Activated T-helper 1 cell treated with anti-CD3 and anti-CD28 coated beads, Interleukin-2, amount 50 U/mL, for 16 hours (primary cell): ENCODE measurements around the gene KSR1.

Source experiments
- DNase-seq, 2 donors: peaks; one replicate each; pipeline ENCODE4 v3.0.0-alpha.2; 2020; ENCODE audit warnings: low read depth in 1 of 2, low spot score in 1 of 2

KSR1 gene

DNA sequence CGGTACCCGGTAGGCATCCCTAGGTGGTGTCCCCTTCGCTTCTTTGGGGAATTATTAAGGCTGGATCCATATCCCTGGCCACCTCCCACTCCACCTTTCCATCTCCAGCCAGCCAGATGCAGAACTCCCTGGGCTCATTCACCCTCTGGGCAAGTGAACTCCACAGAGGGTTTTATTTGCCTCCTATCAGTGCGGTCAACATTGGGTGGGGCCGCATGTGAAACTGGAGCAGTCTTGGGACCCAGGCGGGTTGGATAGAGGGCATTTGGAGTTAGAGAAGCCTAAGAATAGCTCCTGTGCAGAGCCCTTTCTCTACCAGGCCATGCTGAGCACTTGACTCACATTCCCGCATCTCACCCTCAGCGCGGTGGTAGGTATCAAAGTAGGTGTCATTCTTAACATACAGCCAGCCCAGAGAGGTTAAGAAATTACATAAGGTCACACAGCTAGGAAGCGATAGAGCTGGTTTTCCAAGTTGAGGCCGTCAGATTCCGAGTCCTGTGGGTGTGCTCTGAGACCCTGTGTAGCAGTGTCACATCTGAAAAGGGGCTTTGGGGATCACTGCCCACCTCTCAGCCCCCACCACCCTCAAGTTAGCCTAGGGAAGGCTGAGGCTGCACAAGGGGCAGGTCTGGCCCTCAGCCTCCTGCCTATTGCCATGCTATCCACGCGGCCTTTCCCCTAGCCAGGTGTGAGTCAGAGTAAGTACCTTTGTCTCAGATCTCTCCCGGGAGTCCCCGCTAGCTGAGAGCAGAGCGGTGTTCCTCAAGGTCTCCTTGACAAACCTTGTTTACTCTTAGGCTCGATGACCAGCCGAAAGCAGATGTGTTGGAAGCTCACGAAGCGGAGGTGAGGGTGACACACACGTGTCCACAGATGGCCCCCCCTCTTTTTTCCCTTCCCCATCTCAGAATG is 147.9 kb downstream of the KSR1 start:
- no peak for DNase-seq

- no peak for DNase-seq
These were observed 149.2 kb downstream of the KSR1 start for GRCh38 chr17:27605409-27605808.

- DNase-seq: no peak
These were observed 151.4 kb downstream of the KSR1 start for GRCh38 chr17:27607521-27608091.

- no peak for DNase-seq
These were observed 152.3 kb downstream of the KSR1 start for GRCh38 chr17:27608328-27609230.

DNA sequence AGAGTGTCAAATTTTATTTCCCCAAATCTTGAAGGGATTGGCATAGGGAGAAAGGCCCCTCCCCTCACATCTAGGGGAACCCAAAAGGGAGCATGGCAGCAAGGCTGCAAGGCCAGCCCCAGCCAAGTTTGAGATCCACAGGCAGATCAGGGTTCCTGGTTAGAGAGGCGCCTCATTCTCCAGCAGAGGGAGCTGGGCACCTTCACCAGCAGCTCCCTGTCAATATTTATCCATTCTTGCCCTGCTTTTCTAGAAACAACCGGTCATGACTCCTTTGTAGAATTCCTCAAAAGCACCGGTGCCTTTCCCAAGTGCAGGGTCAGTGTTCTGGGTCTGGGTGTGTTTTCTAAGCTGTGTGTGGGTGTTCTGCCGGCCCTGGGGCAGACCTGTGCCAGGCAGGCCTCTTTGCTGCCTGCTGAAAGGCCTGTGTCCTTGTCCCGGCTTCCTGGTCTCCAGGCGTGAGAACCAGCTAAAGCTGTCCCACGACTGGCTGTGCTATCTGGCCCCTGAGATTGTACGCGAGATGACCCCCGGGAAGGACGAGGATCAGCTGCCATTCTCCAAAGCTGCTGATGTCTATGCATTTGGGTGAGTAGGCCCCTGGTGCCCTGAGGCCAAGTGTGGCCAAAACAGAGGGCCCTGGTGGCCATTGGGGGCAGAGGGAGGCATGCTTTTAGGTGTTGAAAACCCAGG is 153.5 kb downstream of the KSR1 start:
- DNase-seq: no peak

GRCh38 chr17:27610304-27610677 is 154.0 kb downstream of the KSR1 start:
- no peak for DNase-seq

GRCh38 chr17:27612160-27612770 is 156.0 kb downstream of the KSR1 start:
- no peak for DNase-seq

DNA sequence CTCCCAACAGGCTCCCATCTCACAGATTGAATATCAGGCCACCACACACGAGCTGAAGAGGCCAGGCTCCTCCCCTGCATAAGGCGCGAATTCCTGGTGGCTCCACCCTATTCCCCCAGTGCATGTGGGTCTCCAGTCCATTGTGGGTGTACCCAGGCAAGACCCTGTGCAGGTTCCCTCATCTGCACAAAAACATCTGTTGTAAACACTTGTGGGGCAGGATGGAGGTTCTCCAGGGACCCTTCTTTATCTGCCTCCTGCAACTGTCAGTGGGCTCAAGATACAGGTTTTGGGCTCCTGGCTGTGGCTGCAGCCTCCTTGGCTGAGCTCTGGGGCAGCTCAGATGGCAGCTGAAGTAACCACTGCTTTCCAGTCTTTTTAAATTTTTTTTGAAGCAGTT is 157.2 kb downstream of the KSR1 start:
- DNase-seq: no peak

DNA sequence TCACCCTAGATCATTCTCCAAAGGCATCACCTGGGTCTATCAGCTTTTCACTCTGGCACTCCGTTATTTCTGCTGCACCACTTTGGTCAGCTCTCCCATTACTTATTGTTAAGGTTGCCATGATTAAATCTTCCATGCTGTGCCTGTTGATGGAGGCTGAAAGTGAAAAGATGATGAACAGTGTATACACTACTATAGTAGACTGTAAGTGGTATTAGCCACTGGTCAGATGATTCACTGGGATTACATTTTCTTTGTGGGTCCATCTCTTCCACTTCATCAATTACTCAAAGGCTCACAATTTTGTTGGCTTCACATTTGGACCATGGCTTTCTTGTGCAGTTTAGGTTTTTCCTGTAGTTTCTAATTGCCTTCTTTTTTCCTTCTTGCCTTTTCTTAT is 158.9 kb downstream of the KSR1 start:
- no peak for DNase-seq

DNA sequence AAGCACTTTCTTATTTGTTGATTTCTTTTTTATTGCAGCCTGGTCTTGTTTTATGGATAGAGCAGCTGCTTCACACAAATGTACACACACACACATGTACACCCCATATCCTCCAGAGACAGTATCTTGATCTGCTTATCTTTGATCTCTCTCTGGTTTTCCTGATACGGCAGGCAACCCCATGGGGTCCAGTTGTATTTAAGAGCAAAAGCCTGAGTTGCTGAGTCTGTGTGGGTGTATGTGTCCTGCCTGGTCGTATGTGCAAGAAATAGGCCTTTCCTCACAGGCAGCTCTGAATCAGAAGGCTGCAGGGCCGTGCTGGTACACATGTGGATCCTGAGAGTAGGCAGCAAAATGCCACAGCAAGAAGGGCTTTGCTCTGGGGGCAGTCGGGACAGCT is 160.2 kb downstream of the KSR1 start:
- no peak for DNase-seq

DNA sequence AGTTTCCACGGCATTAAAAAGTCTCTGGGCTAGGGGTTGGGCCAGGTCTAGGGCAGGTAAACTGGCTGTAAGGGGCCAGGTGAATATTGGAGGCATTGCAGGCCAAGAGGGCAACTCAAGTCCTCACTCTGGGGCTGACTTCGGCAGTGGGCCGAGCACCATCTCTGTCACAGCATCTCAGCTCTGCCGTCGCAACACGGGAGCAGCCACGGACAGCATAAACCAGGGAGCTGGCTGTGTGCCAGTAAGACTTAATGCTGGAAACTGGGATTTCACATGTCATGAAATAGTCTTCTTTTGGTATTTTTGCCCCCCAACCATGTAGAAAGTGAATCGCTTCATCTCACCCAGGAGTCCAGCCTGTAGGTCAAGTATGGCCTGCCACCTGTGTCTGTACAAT is 162.2 kb downstream of the KSR1 start:
- DNase-seq: no peak

DNA sequence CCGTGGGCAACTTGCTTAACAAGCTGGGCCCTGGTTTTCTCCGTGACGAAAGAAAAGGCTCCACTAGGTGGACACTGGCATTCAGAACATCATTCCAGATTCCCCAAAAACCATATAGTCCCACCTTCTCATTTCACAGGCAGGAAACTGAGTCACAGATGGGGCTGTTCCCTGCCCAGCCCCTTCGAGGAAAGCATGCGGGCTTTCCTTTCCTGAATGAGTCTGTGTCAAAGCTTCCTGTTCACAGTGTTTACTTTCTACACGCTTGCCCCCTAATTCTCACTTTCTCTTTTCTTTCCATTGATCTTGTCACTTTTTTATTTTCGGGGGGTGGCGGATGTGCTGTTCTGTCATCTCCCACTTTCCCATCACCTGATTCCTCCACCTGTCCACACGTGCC is 164.5 kb downstream of the KSR1 start:
- no peak for DNase-seq

DNA sequence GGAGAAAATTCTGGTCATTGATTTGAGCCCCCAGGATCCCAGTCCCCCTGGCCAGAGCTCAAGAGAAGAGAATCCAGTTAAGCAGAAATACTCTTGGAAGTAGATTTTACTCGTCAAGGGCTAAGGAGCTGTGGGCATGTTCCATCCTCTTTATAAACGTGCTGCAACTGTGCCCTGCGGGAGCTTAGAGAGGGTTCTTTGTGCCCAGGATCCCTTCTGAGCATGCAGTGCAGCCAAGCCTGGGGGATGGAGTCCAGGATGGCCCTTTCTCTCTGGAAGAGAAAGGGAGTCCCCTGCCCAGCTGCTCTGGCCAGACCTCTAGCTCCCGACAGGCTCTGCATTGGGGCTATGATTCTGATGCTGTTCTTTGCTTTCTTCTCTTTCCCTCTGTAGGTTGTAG is 165.3 kb downstream of the KSR1 start:
- no peak for DNase-seq

DNA sequence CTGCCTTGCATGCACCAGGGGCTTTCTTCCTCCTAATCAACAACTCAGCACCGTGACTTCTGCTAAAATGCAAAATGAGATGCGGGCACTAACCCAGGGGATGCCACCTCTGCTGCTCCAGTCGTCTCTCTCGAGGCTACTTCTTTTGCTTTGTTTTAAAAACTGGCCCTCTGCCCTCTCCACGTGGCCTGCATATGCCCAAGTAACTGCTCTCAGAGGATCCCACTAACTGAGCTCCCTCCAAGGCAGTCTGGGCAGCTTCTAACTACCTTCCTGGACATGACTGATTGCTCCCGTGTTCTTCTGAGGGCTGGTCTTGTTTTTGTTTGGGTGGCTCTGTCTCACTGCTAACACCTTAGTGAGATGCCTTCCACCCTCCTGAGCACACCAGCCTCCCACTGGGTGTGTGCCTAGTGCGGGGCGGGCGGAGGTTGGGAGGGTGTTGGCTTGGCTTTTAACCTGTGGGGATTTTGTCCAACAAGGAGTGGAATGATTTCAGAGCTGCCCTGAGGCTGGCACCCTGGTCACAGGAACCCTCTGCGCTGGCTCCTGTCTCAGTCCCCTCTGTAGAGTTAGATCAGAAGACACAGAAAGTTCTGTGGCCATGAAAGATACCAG is 165.8 kb downstream of the KSR1 start:
- no peak for DNase-seq

DNA sequence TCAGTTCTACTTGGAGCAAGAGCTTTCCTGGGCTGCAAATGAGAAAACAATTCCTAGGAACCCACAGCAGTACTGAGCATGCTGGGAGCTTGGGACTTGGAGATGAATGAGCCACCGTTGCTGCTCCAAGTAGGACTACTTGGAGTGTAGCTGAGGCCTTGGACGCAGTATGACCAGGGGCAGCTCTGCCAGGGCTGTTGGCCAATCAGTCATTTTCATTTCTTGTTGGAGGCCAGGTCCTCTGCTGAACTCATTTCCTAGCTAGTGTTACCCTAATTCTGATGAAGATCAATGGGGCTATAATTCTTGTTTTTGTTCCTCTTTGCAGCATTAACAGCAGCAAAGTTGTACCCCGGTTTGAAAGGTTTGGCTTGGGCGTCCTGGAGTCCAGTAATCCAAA is 166.7 kb downstream of the KSR1 start:
- DNase-seq: no peak

DNA sequence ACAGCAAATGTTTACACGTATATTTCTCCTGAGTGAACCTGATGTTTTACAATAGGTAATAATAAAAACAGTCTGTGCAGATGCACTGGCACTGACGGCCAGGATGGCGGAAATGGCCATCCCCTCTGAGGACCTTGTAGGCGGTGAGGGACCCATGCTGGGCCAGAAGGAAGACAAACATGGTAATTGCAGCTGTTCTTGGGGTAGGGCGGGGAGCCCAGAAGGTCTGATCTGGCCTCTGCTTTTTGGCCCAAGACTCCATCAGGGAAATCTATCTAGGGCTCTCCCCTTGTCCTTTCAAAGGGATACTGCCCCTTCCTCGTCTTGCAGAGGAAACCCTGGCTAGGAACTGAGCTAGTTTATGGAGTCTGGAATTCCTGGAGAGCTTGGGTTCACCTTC is 167.4 kb downstream of the KSR1 start:
- no peak for DNase-seq

DNA sequence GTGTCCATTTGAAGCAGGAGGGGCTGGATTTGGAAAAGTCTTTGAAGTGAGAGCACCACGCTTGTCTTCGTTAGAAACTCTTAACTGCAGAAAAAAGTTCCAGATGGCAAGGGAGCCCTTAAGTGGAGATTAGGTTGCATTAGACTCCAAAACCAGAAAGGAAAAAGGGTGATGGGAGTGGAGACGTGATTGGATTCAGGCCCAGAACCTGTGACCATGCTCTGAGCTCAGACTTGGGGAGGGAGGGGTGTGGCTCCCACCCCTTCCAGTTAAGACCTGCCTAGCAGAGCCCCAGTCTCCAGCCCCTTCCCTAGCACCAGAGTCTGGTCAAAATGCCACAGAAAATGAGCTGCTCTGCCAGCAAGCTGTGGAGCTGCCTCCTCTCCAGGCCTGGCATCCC is 168.3 kb downstream of the KSR1 start:
- no peak for DNase-seq

GRCh38 chr17:27625856-27626255 is 169.6 kb downstream of the KSR1 start:
- DNase-seq: no peak

- no peak for DNase-seq
These were observed 171.3 kb downstream of the KSR1 start for GRCh38 chr17:27627514-27627913.

- DNase-seq: no peak
These were observed 172.1 kb downstream of the KSR1 start for GRCh38 chr17:27628376-27628775.
